AG09309 (cell line): ENCODE results near the gene LY86.

Experiments
- DNase-seq: peaks from one replicate; pipeline ENCODE4 v3.0.0-alpha.2; 2010; ENCODE audit warnings: low read depth
- H3K4me3 ChIP-seq: 2 replicates; pipeline ENCODE4 v1.5.1; 2011; ENCODE audit warnings: mild to moderate bottlenecking, low read depth, low read length, moderate library complexity; ENCODE audit not compliant: control insufficient read depth
- TF ChIP-seq, protein P1 (sequence below): IDR thresholded peaks from 2 replicates; pipeline ENCODE4 v1.5.1; 2011; ENCODE audit warnings: mild to moderate bottlenecking, low read depth, low read length, inconsistent platforms; ENCODE audit not compliant: insufficient read depth, control insufficient read depth; ENCODE audit errors: missing control alignments

Gene LY86

DNA sequence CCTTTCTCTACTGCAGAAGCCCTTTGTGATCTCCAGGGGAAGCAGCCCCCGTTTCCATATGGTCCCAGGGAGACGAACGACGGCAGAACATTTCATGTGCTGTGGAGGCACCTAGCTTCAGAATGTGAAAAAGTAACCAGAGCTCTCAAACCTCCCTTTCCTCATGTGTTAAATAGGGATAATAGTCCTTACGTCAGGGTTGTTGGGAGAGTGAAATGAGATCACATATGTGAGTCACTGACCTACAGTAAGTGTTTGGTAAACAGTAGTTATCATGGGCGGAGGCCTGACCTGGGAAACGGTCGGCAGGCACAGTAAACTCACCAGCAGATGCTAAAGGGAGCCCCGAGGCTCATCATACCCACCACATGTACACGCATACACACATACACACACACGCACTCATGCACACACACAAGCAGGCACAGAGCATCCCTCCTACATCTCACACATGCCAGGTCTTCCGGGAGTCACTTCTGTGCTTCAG, 89.7 kb downstream of the LY86 start:
- no peak for DNase-seq

DNA sequence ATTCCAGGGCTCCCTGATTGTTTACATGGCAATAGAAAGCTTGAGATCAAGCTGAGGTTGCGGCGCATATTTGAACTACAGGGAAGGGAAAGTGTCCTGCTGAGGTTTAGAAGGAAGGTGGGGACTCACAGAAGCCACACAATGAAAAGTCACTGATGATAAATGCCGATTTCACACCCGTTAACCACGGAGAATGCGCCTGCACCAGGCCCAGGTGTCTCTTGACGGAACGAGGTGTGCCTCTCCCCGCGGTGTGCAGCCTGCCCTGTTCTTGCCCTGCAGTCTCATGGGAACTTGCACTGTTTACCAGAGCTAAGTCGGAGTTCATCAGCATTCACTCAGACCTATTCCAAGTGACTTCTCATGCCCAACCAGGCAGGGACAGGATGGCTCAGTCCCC, 90.3 kb downstream of the LY86 start:
- TF ChIP-seq, protein P1, sequence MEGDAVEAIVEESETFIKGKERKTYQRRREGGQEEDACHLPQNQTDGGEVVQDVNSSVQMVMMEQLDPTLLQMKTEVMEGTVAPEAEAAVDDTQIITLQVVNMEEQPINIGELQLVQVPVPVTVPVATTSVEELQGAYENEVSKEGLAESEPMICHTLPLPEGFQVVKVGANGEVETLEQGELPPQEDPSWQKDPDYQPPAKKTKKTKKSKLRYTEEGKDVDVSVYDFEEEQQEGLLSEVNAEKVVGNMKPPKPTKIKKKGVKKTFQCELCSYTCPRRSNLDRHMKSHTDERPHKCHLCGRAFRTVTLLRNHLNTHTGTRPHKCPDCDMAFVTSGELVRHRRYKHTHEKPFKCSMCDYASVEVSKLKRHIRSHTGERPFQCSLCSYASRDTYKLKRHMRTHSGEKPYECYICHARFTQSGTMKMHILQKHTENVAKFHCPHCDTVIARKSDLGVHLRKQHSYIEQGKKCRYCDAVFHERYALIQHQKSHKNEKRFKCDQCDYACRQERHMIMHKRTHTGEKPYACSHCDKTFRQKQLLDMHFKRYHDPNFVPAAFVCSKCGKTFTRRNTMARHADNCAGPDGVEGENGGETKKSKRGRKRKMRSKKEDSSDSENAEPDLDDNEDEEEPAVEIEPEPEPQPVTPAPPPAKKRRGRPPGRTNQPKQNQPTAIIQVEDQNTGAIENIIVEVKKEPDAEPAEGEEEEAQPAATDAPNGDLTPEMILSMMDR = no peak
- DNase-seq = no peak
- no peak overlapping the region for H3K4me3 ChIP-seq

More for the DNA sequence above, 89.7 kb downstream of the LY86 start:
- TF ChIP-seq, protein P1 = no peak
- H3K4me3 ChIP-seq = no peak overlapping the region

DNA sequence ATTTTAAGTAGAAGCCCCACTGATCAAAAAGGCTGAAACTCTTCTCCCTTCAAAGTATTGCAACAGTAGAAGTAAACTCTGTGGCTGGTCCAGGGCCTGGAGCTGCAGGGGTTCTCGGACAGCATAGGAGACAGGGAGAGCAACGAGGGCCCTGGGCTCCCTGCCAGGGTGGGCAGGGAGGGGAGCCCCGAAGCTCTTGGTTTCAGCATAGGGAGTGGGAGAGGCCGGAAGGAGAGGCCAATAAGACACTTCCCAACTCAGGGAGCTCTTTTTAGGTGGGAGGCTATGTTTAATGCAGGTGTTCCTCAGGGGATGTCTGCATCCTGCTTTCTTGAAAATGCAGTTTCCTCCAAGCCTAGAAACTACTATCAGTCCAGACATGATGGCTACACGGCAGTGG, 91.1 kb downstream of the LY86 start:
- no peak overlapping the region for H3K4me3 ChIP-seq
- TF ChIP-seq, protein P1 = no peak
- no peak for DNase-seq

DNA sequence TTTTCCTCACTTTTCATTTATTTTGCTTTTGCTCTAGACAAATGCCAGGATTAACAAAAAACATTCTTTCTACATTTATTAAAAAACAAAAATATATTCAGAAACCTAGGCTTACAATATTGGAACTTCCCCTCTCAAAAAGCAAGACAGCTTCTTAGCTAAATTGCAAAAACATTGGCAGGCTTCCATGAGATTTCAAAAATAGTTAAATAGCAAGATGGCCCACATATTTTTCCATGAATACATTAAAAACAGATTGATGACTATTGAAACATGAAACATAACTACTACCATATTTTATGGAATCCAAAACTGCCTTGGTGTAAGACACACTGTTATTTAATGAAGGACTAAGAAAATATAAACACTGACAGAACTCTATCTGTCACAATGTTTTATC, 92.0 kb downstream of the LY86 start:
- DNase-seq = no peak
- TF ChIP-seq, protein P1 = no peak
- no peak overlapping the region for H3K4me3 ChIP-seq

DNA sequence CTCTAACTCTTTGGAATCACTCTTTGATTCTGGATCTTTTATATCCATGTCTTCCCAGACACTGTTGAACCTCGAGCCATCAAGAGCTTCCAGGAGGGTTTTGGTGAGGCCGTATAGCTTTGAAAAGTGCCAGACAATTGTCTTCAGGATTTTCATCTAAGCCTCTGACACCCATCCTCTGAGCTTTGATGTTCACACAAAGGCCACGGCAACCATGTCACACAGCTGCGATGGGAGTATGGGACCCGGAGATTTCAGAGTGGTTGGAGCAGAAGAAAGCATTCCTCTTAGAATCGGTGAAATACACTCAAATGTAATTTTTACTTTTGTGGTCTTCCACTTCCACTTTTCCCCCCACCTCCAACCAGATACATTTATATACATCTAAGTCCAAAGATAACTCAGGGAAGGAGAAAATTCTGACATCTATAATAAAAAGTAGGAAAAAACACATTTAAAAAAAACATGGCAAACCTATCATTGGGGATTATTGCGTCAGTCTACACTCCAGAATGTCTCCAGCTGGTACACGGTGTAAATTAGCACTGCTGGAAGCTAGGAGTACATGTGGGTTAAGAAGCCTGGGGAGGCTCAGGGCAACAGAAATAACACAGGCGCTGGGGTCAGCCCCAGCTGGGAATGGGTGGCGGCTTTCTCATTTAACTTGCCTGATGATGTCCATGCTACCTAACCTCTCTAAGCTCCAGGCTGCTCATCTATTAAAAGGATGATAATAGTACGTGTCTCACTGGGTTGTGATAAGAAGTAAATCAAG, 92.7 kb downstream of the LY86 start:
- TF ChIP-seq, protein P1 = no peak
- no peak for DNase-seq
- no peak overlapping the region for H3K4me3 ChIP-seq

DNA sequence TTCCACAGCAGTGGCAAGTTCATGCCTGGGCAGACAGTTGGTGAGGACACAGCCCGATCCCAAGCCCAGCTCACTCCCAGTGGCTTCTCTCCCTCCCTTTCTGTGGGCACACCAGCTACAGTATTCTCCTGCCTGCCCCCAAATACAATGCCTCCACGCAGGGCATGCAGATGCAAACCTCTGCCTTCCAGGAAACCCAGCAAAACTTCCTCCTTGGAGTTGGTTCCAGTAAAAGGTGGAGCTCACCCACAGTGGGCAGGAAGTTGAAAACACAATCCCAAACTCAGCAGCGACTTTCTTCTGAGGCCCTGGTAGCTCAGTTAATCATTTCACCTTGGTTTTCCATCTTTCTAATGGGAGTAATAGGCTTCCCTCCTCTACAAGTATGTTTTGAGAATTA, 93.7 kb downstream of the LY86 start:
- TF ChIP-seq, protein P1 = no peak
- no peak overlapping the region for H3K4me3 ChIP-seq
- no peak for DNase-seq
